ENCODE results near the gene FAIM2.

The FAIM2 gene

GRCh38 chr12:49818241-49818895 lies 85.3 kb downstream of the FAIM2 start:
- no peaks in the 10 kb centered on the region for H3K36me3 ChIP-seq (ENCODE audit: insufficient read depth, low read length)
- no peaks in the 10 kb centered on the region for H3K9me3 ChIP-seq (ENCODE audit: control insufficient read depth, insufficient read depth, low read length)
- no peak overlapping the region for H3K9ac ChIP-seq (ENCODE audit: low read depth, low read length)
- peaks cover 13% of the 10 kb centered on the region; the same call in 1 of the 2 replicates for H3K4me1 ChIP-seq (ENCODE audit: insufficient read depth, low read length)

All from ES-I3 (cell line).